Activated CD8-positive, alpha-beta memory T cell treated with anti-CD3 and anti-CD28 coated beads, Interleukin-2, amount 10 ng/mL, durations not matched to agents 7 days and 5 days (primary cell): ENCODE results near the gene SMIM24. TPM values are rescaled to one million over a fixed set of nuclear protein-coding genes. Genes with fewer than 3 reads are reported as not detected.

ENCODE experiments used
- ATAC-seq: fragments of 150-1000 bp; cut with Tn5 transposase; one replicate; pipeline ENCODE4 v1.10.0; 2021; ENCODE audit warnings: moderate library complexity
- CTCF ChIA-PET: fragments of 350-600 bp; sonication (Branson Sonifier 250); formaldehyde crosslinking; loops from one replicate; lab custom pipeline; 2021; ENCODE audit warnings: antibody characterized with exemption; lab: Charles Lee
- DNase-seq: peaks from one replicate; pipeline ENCODE4 v3.0.0-alpha.2; 2020
- H3K27ac Mint-ChIP-seq: one replicate; pipeline ENCODE4 v1.8.0; 2021; ENCODE audit warnings: mild to moderate bottlenecking, mixed read lengths
- H3K27me3 Mint-ChIP-seq: one replicate; pipeline ENCODE4 v1.8.0; 2021; ENCODE audit warnings: mixed read lengths
- H3K36me3 Mint-ChIP-seq: one replicate; pipeline ENCODE4 v1.8.0; 2021; ENCODE audit warnings: mild to moderate bottlenecking, mixed read lengths
- H3K4me1 Mint-ChIP-seq: one replicate; pipeline ENCODE4 v1.8.0; 2021; ENCODE audit warnings: mixed read lengths
- H3K4me3 Mint-ChIP-seq: one replicate; pipeline ENCODE4 v1.8.0; 2021; ENCODE audit warnings: mild to moderate bottlenecking, moderate library complexity, mixed read lengths
- H3K9me3 Mint-ChIP-seq: one replicate; pipeline ENCODE4 v1.8.0; 2022; ENCODE audit warnings: low read depth, mixed read lengths
- total RNA-seq, 2 experiments: library from RNA; stranded (reverse); gene quantifications; one replicate each; pipeline ENCODE4 v1.2.3, GENCODE V29; 2021

Gene SMIM24
- total RNA-seq, 2 experiments from 2014 or later, result 1.1 to 2.3 TPM

DNA sequence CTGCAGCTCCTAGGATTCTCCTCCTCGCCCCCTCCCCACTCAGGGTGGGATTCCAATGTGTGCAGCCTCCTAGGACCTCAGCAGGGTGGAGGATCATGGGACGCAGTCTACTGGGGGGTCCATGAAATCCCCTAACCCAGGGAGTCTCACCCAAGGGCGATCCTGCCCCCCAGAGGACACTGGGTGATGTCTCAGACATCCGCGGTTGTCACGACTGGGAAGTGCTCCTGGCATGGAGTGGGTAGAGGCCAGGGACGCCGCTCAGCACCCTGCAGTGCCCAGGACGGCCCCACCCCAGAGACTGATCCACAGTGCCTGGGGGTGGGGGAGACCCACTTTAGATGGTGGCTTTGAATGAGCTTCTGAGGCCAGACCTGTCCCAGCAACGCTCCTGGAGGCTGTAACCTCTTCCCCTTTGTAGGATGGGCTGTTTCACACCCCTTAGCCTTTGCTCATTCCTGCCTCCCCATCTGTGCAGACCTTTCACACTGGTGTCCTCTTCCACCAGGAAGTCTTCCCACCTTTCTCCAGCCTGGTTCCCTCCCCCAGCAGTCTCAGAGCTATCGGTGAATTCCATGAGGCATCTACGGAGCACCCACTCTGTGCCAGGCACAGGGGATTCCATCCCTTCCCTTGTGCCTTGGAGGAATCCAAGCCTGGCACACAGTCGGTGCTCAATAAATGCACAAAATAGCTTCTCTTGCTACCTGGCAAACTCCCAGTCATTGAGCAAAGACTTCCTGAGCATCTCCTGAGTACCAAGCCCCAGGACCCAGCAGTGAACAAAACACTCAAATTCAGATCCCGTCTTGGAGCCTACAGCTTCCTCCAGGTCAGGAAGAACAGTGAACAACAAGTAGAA, 10.5 kb downstream of the SMIM24 start:
- no peaks in the 10 kb centered on the region for H3K27me3 Mint-ChIP-seq
- H3K4me3 Mint-ChIP-seq, result no peak overlapping the region
- no peak overlapping the region for H3K27ac Mint-ChIP-seq
- no peak for ATAC-seq
- no peaks in the 10 kb centered on the region for H3K36me3 Mint-ChIP-seq
- H3K4me1 Mint-ChIP-seq, result no peaks in the 10 kb centered on the region
- DNase-seq, result no peak
- CTCF ChIA-PET, result interaction anchor here (0.5 to 2.8 kb wide), 8 partner anchors 9 to 164 kb away, joined by 3 to 11 read pairs (median 4); no protein-coding TSS in a partner anchor
- no peaks in the 10 kb centered on the region for H3K9me3 Mint-ChIP-seq

- Mint-ChIP-seq H3K27ac (no peak overlapping the region), H3K4me1 (no peaks in the 10 kb centered on the region), H3K4me3 (no peak overlapping the region), H3K27me3 (no peaks in the 10 kb centered on the region), H3K36me3 (no peaks in the 10 kb centered on the region), H3K9me3 (no peaks in the 10 kb centered on the region)
- no peak for DNase-seq
- no peak for ATAC-seq
- CTCF ChIA-PET, result interaction anchor here (1.3 kb wide), 1 partner anchor 17 kb away, joined by 5 read pairs; no protein-coding TSS in a partner anchor
Measured at GRCh38 chr19:3468211-3468610, 12.1 kb downstream of the SMIM24 start.

- no peak overlapping the region for H3K27ac Mint-ChIP-seq
- ATAC-seq (no peak), DNase-seq (no peak)
- no peak overlapping the region for H3K4me3 Mint-ChIP-seq
- CTCF ChIA-PET, result no interaction called here
- H3K27me3 Mint-ChIP-seq, result no peaks in the 10 kb centered on the region
- H3K9me3 Mint-ChIP-seq, result no peaks in the 10 kb centered on the region
- H3K4me1 Mint-ChIP-seq, result no peaks in the 10 kb centered on the region
- no peaks in the 10 kb centered on the region for H3K36me3 Mint-ChIP-seq
Measured at GRCh38 chr19:3467437-3468198, 12.7 kb downstream of the SMIM24 start.

- Mint-ChIP-seq H3K27me3 (no peaks in the 10 kb centered on the region), H3K9me3 (no peaks in the 10 kb centered on the region), H3K4me1 (no peaks in the 10 kb centered on the region), H3K4me3 (no peak overlapping the region), H3K36me3 (no peaks in the 10 kb centered on the region), H3K27ac (no peak overlapping the region)
- CTCF ChIA-PET, result interaction anchor here (1.3 kb wide), 1 partner anchor 18 kb away, joined by 7 read pairs; no protein-coding TSS in a partner anchor
- DNase-seq (no peak), ATAC-seq (no peak)
Measured at GRCh38 chr19:3466635-3467034, 13.7 kb downstream of the SMIM24 start.

- Mint-ChIP-seq H3K4me3 (no peak overlapping the region), H3K9me3 (no peaks in the 10 kb centered on the region), H3K4me1 (no peaks in the 10 kb centered on the region), H3K36me3 (no peaks in the 10 kb centered on the region), H3K27me3 (no peaks in the 10 kb centered on the region), H3K27ac (no peak overlapping the region)
- CTCF ChIA-PET, result interaction anchor here (0.7 to 1.3 kb wide), 2 partner anchors 19 to 395 kb away, joined by 4 to 7 read pairs; no protein-coding TSS in a partner anchor
- DNase-seq, result no peak
- ATAC-seq, result no peak
Measured at GRCh38 chr19:3465552-3465951, 14.8 kb downstream of the SMIM24 start.

GRCh38 chr19:3464587-3465235, 15.6 kb downstream of the SMIM24 start:
- CTCF ChIA-PET, result interaction anchor here (0.7 to 1.1 kb wide), 2 partner anchors 8 to 394 kb away, joined by 4 to 6 read pairs; no protein-coding TSS in a partner anchor
- ATAC-seq, result no peak
- Mint-ChIP-seq H3K36me3 (no peaks in the 10 kb centered on the region), H3K27ac (no peak overlapping the region), H3K27me3 (no peaks in the 10 kb centered on the region), H3K9me3 (no peaks in the 10 kb centered on the region), H3K4me1 (no peaks in the 10 kb centered on the region), H3K4me3 (no peak overlapping the region)
- DNase-seq, result no peak

- peaks cover 3% of the 10 kb centered on the region for H3K4me1 Mint-ChIP-seq
- no peak overlapping the region for H3K4me3 Mint-ChIP-seq
- H3K27ac Mint-ChIP-seq, result no peak overlapping the region
- no peak for DNase-seq
- H3K27me3 Mint-ChIP-seq, result no peaks in the 10 kb centered on the region
- CTCF ChIA-PET, result interaction anchor here (1.1 kb wide), 1 partner anchor 9 kb away, joined by 6 read pairs; no protein-coding TSS in a partner anchor
- H3K9me3 Mint-ChIP-seq, result no peaks in the 10 kb centered on the region
- no peak for ATAC-seq
- H3K36me3 Mint-ChIP-seq, result no peaks in the 10 kb centered on the region
Measured at GRCh38 chr19:3463714-3464586, 16.4 kb downstream of the SMIM24 start.

DNA sequence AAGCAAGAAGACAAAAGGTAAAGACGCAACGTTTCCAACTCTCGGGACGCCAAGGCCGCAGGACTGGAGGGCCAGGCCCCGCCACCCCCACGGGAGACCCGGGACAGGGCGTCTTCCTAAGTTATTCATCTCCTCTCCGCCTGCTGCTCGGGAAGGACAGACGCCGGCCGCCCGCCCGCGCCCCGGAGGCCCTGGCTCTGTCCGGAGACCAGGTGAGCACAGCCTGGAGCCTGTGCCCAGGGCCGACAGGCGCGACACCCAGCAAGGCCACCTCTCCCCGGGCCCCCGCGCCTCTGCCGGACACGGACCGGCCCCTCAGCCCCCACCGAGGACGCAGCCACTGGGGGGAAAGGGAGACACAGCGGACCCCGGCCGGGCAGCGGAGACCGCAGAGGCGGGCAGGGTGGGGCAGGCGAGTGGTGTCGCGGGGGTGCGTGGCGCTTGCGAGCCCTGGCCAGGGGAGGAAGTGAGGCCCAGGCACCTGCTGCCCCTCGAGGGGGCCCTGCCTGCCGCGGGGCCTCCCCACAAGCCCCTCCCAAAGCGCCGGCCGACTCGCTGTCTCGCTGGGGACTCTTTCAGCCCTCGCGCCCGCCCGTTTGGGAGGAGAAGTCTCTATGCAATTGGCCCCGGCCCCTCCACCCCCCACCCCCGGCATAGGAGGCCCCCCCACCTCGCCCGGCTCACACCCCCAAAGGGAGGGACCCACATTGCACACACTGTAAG, 17.2 kb downstream of the SMIM24 start:
- Mint-ChIP-seq H3K4me3 (no peak overlapping the region), H3K36me3 (no peaks in the 10 kb centered on the region), H3K9me3 (no peaks in the 10 kb centered on the region), H3K27me3 (no peaks in the 10 kb centered on the region), H3K4me1 (peaks cover 3% of the 10 kb centered on the region), H3K27ac (no peak overlapping the region)
- ATAC-seq, result no peak
- CTCF ChIA-PET, result no interaction called here
- no peak for DNase-seq

- H3K4me3 Mint-ChIP-seq, result no peak overlapping the region
- peaks cover 3% of the 10 kb centered on the region for H3K4me1 Mint-ChIP-seq
- no peaks in the 10 kb centered on the region for H3K27me3 Mint-ChIP-seq
- DNase-seq (no peak), ATAC-seq (no peak)
- H3K27ac Mint-ChIP-seq, result no peak overlapping the region
- H3K36me3 Mint-ChIP-seq, result no peaks in the 10 kb centered on the region
- H3K9me3 Mint-ChIP-seq, result no peaks in the 10 kb centered on the region
- CTCF ChIA-PET, result interaction anchor here (0.9 kb wide), 1 partner anchor 31 kb away, joined by 5 read pairs; no protein-coding TSS in a partner anchor
Measured at GRCh38 chr19:3459965-3460582, 20.3 kb downstream of the SMIM24 start.

GRCh38 chr19:3459089-3459881, 21.0 kb downstream of the SMIM24 start:
- ATAC-seq (no peak), DNase-seq (no peak)
- Mint-ChIP-seq H3K4me3 (no peak overlapping the region), H3K27me3 (no peaks in the 10 kb centered on the region), H3K36me3 (no peaks in the 10 kb centered on the region), H3K4me1 (peaks cover 3% of the 10 kb centered on the region), H3K27ac (no peak overlapping the region), H3K9me3 (no peaks in the 10 kb centered on the region)
- CTCF ChIA-PET, result no interaction called here
